Body of pancreas (tissue), 4 donors: ENCODE results near the gene TBC1D20.

Experiments
- POLR2A ChIP-seq, 3 donors: fragments of 450-650 bp; IDR thresholded peaks; one replicate each; pipeline ENCODE4 v1.6.1; 2016; ENCODE audit warnings: antibody characterized with exemption in 3 of 3, mild to moderate bottlenecking in 2 of 3
- TF ChIP-seq, protein P1 (sequence below), 7 experiments: fragments of 450-650 bp in 4 of 7; fragments of 200-600 bp in 3 of 7; sonication (generic) in 3 of 7; IDR thresholded peaks; one replicate each; pipeline ENCODE4 v1.5.1; 2016 to 2019; ENCODE audit warnings: antibody characterized with exemption in 7 of 7

- TF ChIP-seq, protein P1, sequence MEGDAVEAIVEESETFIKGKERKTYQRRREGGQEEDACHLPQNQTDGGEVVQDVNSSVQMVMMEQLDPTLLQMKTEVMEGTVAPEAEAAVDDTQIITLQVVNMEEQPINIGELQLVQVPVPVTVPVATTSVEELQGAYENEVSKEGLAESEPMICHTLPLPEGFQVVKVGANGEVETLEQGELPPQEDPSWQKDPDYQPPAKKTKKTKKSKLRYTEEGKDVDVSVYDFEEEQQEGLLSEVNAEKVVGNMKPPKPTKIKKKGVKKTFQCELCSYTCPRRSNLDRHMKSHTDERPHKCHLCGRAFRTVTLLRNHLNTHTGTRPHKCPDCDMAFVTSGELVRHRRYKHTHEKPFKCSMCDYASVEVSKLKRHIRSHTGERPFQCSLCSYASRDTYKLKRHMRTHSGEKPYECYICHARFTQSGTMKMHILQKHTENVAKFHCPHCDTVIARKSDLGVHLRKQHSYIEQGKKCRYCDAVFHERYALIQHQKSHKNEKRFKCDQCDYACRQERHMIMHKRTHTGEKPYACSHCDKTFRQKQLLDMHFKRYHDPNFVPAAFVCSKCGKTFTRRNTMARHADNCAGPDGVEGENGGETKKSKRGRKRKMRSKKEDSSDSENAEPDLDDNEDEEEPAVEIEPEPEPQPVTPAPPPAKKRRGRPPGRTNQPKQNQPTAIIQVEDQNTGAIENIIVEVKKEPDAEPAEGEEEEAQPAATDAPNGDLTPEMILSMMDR (IDR thresholded peaks at IDR 0.05): no peak
- no peak for TF ChIP-seq POLR2A (IDR thresholded peaks at IDR 0.05)
Measured at GRCh38 chr20:444862-445426, 17.4 kb downstream of the TBC1D20 start.
